H1 (cell line): Measurements from ENCODE around the gene RNU5D-1. TPM values are rescaled to one million over a fixed set of nuclear protein-coding genes. Genes with fewer than 3 reads are reported as not detected.

Experiments
- CTCF ChIA-PET: fragments of 300-600 bp; sonication (Branson Sonifier 250); formaldehyde crosslinking; loops from one replicate; lab custom pipeline; 2021; ENCODE audit not compliant: partially characterized antibody; lab: Charles Lee
- POLR2A ChIA-PET: fragments of 300-600 bp; sonication (Branson Sonifier 250); formaldehyde crosslinking; loops from one replicate; lab custom pipeline; 2021; ENCODE audit warnings: inconsistent platforms; ENCODE audit not compliant: partially characterized antibody; lab: Charles Lee
- DNase-seq, 2 experiments: peaks; one replicate each; pipeline versions ENCODE4 v3.0.0 to v3.0.0-alpha.2; 2010 to 2022; ENCODE audit warnings: low spot score in 2 of 2, low read depth in 1 of 2, mixed read lengths in 1 of 2
- FAIRE-seq: peaks from 2 replicates; lab custom pipeline; 2011; peaks lifted over from hg19 to GRCh38; lab: Jason Lieb, UNC
- H2AFZ ChIP-seq: 2 replicates; pipeline ENCODE4 v1.8.1; 2012; ENCODE audit warnings: low read length, inconsistent platforms
- H2AK5ac ChIP-seq: 2 replicates; pipeline ENCODE4 v1.6.1; 2013; ENCODE audit warnings: low read depth, low read length
- H2BK120ac ChIP-seq: replicated peaks from 2 replicates; pipeline ENCODE3; 2013; ENCODE audit warnings: low read depth, low read length, inconsistent platforms
- H2BK12ac ChIP-seq: 2 replicates; pipeline ENCODE4 v1.6.1; 2013; ENCODE audit warnings: low read depth, low read length
- H2BK15ac ChIP-seq: 2 replicates; pipeline ENCODE4 v1.6.1; 2013; ENCODE audit warnings: low read length
- H2BK20ac ChIP-seq: 2 replicates; pipeline ENCODE4 v1.6.1; 2013; ENCODE audit warnings: low read length
- H2BK5ac ChIP-seq: 2 replicates; pipeline ENCODE4 v1.6.1; 2013; ENCODE audit warnings: low read depth, low read length
- H3K14ac ChIP-seq: 2 replicates; pipeline ENCODE4 v1.6.1; 2013; ENCODE audit warnings: inconsistent platforms; ENCODE audit not compliant: insufficient read length
- H3K18ac ChIP-seq: 2 replicates; pipeline ENCODE4 v1.6.1; 2013; ENCODE audit warnings: low read length; ENCODE audit errors: extremely low read depth
- H3K23ac ChIP-seq: 2 replicates; pipeline ENCODE4 v1.6.1; 2013; ENCODE audit warnings: inconsistent platforms; ENCODE audit not compliant: insufficient read length
- H3K23me2 ChIP-seq: 2 replicates; pipeline ENCODE4 v1.6.1; 2013; ENCODE audit warnings: low read depth, low read length
- H3K27ac ChIP-seq: 2 replicates; pipeline ENCODE4 v1.6.1; 2011; ENCODE audit warnings: low read depth, low read length, inconsistent platforms
- H3K27me3 ChIP-seq, 4 experiments: replicated peaks in 1 of 4; 1 replicate in 1 of 4; 2 replicates in 3 of 4; pipeline versions ENCODE4 v1.6.1 to v1.8.1; 2011 to 2013; ENCODE audit warnings: low read length in 3 of 4, mild to moderate bottlenecking in 3 of 4, inconsistent platforms in 2 of 4, mixed read lengths in 2 of 4, moderate library complexity in 1 of 4; ENCODE audit not compliant: control insufficient read depth in 3 of 4, insufficient read depth in 3 of 4; ENCODE audit errors: extremely low read depth in 1 of 4
- H3K36me3 ChIP-seq, 4 experiments: 2 replicates each; pipeline versions ENCODE4 v1.6.1 to v1.8.1; 2011 to 2013; ENCODE audit warnings: mild to moderate bottlenecking in 4 of 4, low read length in 3 of 4, moderate library complexity in 2 of 4, control low read depth in 1 of 4, inconsistent platforms in 1 of 4; ENCODE audit not compliant: insufficient read depth in 4 of 4, control insufficient read depth in 2 of 4
- H3K4ac ChIP-seq: replicated peaks from 2 replicates; pipeline ENCODE3; 2013; ENCODE audit warnings: low read length, low read depth, mixed read lengths, inconsistent platforms; ENCODE audit not compliant: insufficient read length
- H3K4me1 ChIP-seq, 4 experiments: replicated peaks in 1 of 4; 1 replicate in 1 of 4; 2 replicates in 3 of 4; pipeline versions ENCODE4 v1.6.1 to v1.8.1; 2011 to 2013; ENCODE audit warnings: low read length in 3 of 4, inconsistent platforms in 2 of 4, mixed read lengths in 1 of 4; ENCODE audit not compliant: insufficient read depth in 4 of 4, control insufficient read depth in 3 of 4
- H3K4me2 ChIP-seq, 2 experiments: 2 replicates each; pipeline versions ENCODE4 v1.6.1 to v1.8.1; 2011 to 2013; ENCODE audit warnings: low read depth in 2 of 2, low read length in 2 of 2, control low read depth in 1 of 2, inconsistent platforms in 1 of 2, mild to moderate bottlenecking in 1 of 2; ENCODE audit not compliant: insufficient read depth in 1 of 2
- H3K4me3 ChIP-seq, 4 experiments: fragments of 200-600, 300-600 bp in 1 of 4; sonication (generic), shearing (Covaris generic), sonication (Bioruptor Twin) in 1 of 4; 2 replicates each; pipeline versions ENCODE4 v1.5.1 to v1.8.1; 2011 to 2016; ENCODE audit warnings: low read length in 4 of 4, low read depth in 3 of 4, control low read depth in 2 of 4, inconsistent platforms in 2 of 4, mild to moderate bottlenecking in 2 of 4, mixed read lengths in 1 of 4, moderate library complexity in 1 of 4; ENCODE audit not compliant: insufficient read depth in 2 of 4; ENCODE audit errors: extremely low read depth in 1 of 4
- H3K56ac ChIP-seq: replicated peaks from 2 replicates; pipeline ENCODE3; 2013; ENCODE audit warnings: low read depth, mild to moderate bottlenecking, mixed read lengths, low read length, inconsistent platforms; ENCODE audit not compliant: insufficient read length
- H3K79me1 ChIP-seq: 2 replicates; pipeline ENCODE4 v1.6.1; 2013; ENCODE audit warnings: low read depth, low read length, control low read depth
- H3K79me2 ChIP-seq, 2 experiments: 2 replicates each; pipeline versions ENCODE4 v1.6.1 to v1.8.1; 2012 to 2013; ENCODE audit warnings: low read length in 2 of 2, mild to moderate bottlenecking in 2 of 2, inconsistent platforms in 1 of 2; ENCODE audit not compliant: insufficient read depth in 2 of 2, control insufficient read depth in 1 of 2
- H3K9ac ChIP-seq, 4 experiments: replicated peaks in 1 of 4; 1 replicate in 1 of 4; 2 replicates in 3 of 4; pipeline versions ENCODE4 v1.6.1 to v1.8.1; 2011 to 2013; ENCODE audit warnings: low read depth in 3 of 4, low read length in 3 of 4, control low read depth in 2 of 4, mild to moderate bottlenecking in 2 of 4, moderate library complexity in 2 of 4, inconsistent platforms in 1 of 4; ENCODE audit errors: extremely low read depth in 1 of 4
- H3K9me3 ChIP-seq, 2 experiments: 2 replicates each; pipeline versions ENCODE4 v1.6.1 to v1.8.1; 2012 to 2013; ENCODE audit warnings: mild to moderate bottlenecking in 2 of 2, moderate library complexity in 2 of 2, control low read depth in 1 of 2, inconsistent platforms in 1 of 2, low read depth in 1 of 2, low read length in 1 of 2, mixed read lengths in 1 of 2; ENCODE audit not compliant: insufficient read depth in 2 of 2
- H4K20me1 ChIP-seq, 2 experiments: replicated peaks in 1 of 2; 2 replicates each; pipeline versions ENCODE3 to v1.8.1; 2011 to 2013; ENCODE audit warnings: inconsistent platforms in 2 of 2, low read length in 2 of 2, mild to moderate bottlenecking in 1 of 2; ENCODE audit not compliant: insufficient read depth in 2 of 2, control insufficient read depth in 1 of 2
- H4K5ac ChIP-seq: 2 replicates; pipeline ENCODE4 v1.6.1; 2013; ENCODE audit warnings: low read length, low read depth, mixed read lengths, inconsistent platforms; ENCODE audit not compliant: insufficient read length
- H4K8ac ChIP-seq: 2 replicates; pipeline ENCODE4 v1.8.0; 2013; ENCODE audit warnings: mild to moderate bottlenecking, moderate library complexity, low read length, inconsistent platforms; ENCODE audit not compliant: insufficient read depth; ENCODE audit errors: extremely low read depth
- H4K91ac ChIP-seq: replicated peaks from 2 replicates; pipeline ENCODE3; 2013; ENCODE audit warnings: low read length, mixed read lengths, inconsistent platforms; ENCODE audit not compliant: insufficient read length
- RFX5 ChIP-seq: IDR thresholded peaks from 2 replicates; pipeline ENCODE4 v1.6.1; 2011; ENCODE audit warnings: low read depth, low read length, improper control_type of control experiment, borderline replicate concordance
- WGBS, 2 experiments: shearing (Covaris generic) in 1 of 2; methylation state at CpG; one replicate each; pipeline versions ENCODE4 v1.1.6 to v1.1.7; 2013 to 2015; ENCODE audit warnings: low lambda C conversion rate in 2 of 2, mixed read lengths in 2 of 2, inconsistent platforms in 1 of 2, low coverage in 1 of 2, missing lambda C conversion rate in 1 of 2; ENCODE audit not compliant: insufficient replicate concordance in 2 of 2, insufficient coverage in 1 of 2, insufficient read length in 1 of 2; ENCODE audit errors: extremely low coverage in 1 of 2, missing lambda C conversion rate in 1 of 2; 5-methylcytosine and 5-hydroxymethylcytosine counted together
- polyA plus RNA-seq, 7 experiments: library from polyadenylated mRNA; depleted of rRNA in 3 of 7; stranded (reverse) in 5 of 7; unstranded in 2 of 7; fragments of >200 nt in 5 of 7; fragments of 200-250 nt in 2 of 7; gene quantifications; 1 replicate in 5 of 7; 2 replicates in 1 of 7; 4 replicates in 1 of 7; pipeline versions ENCODE4 v1.2.1 to v1.2.3, GENCODE V29; 2011 to 2013; ENCODE audit warnings: missing spikeins in 2 of 7, mixed read lengths in 2 of 7
- total RNA-seq: library from RNA; stranded (reverse); fragmentation: NEBNext Ultra II Directional; extraction: Animal tissue kit (Norgen Biotek cat#: 25700); gene quantifications from 2 replicates; pipeline ENCODE4 v1.2.1, GENCODE V29; 2021
- TF ChIP-seq, protein P1 (sequence below): IDR thresholded peaks from 2 replicates; pipeline ENCODE4 v1.6.1; 2011; ENCODE audit warnings: low read depth, mild to moderate bottlenecking, low read length; ENCODE audit not compliant: insufficient read depth

RNU5D-1 gene
- total and polyA plus RNA-seq, 2 of the 8 experiments (the other 6 are each of a cell fraction or from before 2014, with no cell fraction given) = under 0.01 TPM; not detected in 1

DNA sequence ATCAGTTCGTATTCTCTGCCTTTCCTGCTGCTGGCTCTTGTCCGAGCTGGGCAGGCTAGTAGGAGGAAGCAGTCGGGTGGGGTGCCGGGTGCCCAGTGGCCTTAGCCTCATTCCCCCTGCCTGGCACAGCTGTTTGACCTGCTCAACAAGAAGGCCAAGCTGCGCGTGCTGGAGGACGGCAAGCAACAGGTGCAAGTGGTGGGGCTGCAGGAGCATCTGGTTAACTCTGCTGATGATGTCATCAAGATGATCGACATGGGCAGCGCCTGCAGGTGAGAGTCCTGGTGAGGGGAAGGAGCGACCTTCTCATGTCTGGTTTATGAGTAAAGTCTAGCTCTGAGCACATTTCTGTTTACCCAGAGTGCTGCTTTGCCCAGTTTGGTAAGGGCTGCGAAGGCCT lies 28.1 kb upstream of the RNU5D-1 start:
- H3K4me1 ChIP-seq = no peaks in the 10 kb centered on the region
- 0 out of 2 replicates have a peak, but pooled peaks cover 2% of the 10 kb centered on the region for H3K79me1 ChIP-seq
- no peak overlapping the region for H2BK120ac ChIP-seq
- WGBS, 2 experiments = 92% methylated on average over 11 of the region's 11 CpGs; no CpG with 5 or more reads in 1 of the 2 experiments
- H3K23me2 ChIP-seq = no peaks in the 10 kb centered on the region
- H3K79me2 ChIP-seq = no peaks in the 10 kb centered on the region
- CTCF ChIA-PET = interaction anchor here (0.6 to 1.8 kb wide), 4 partner anchors 8 to 133 kb away, joined by 3 to 21 read pairs (median 3); no protein-coding TSS in a partner anchor
- no peak overlapping the region for H2BK5ac ChIP-seq
- no peak overlapping the region for H3K4me2 ChIP-seq
- H4K5ac ChIP-seq = no peak overlapping the region
- no peak for TF ChIP-seq RFX5
- TF ChIP-seq, protein P1, sequence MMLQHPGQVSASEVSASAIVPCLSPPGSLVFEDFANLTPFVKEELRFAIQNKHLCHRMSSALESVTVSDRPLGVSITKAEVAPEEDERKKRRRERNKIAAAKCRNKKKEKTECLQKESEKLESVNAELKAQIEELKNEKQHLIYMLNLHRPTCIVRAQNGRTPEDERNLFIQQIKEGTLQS = no peak
- no peak overlapping the region for H3K23ac ChIP-seq
- H4K8ac ChIP-seq = no peak overlapping the region
- H3K4ac ChIP-seq = no peak overlapping the region
- H3K56ac ChIP-seq = no peak overlapping the region
- no peak overlapping the region for H2AK5ac ChIP-seq
- no peaks in the 10 kb centered on the region for H3K9me3 ChIP-seq
- DNase-seq (no peak), FAIRE-seq (no peak)
- H2AFZ ChIP-seq = no peak overlapping the region
- no peak overlapping the region for H3K4me3 ChIP-seq
- H3K27ac ChIP-seq = no peak overlapping the region
- H3K36me3 ChIP-seq = peaks cover 55 to 92% (median 82%) of the 10 kb centered on the region in 4 experiments
- H4K91ac ChIP-seq = no peak overlapping the region
- no peak overlapping the region for H3K9ac ChIP-seq
- no peak overlapping the region for H3K14ac ChIP-seq
- POLR2A ChIA-PET = interaction anchor here (3.0 to 11.3 kb wide), 7 partner anchors 8 to 22 kb away, joined by 10 to 151 read pairs (median 28); partner anchors contain the start of genes KIF2C and RPS8
- H3K18ac ChIP-seq = no peak overlapping the region
- H3K27me3 ChIP-seq = no peaks in the 10 kb centered on the region
- no peak overlapping the region for H2BK20ac ChIP-seq
- no peak overlapping the region for H2BK15ac ChIP-seq
- no peak overlapping the region for H2BK12ac ChIP-seq
- H4K20me1 ChIP-seq = peaks cover 0 to 4% of the 10 kb centered on the region in 2 experiments
